ENCODE data around the gene NTSR1.

DNA sequence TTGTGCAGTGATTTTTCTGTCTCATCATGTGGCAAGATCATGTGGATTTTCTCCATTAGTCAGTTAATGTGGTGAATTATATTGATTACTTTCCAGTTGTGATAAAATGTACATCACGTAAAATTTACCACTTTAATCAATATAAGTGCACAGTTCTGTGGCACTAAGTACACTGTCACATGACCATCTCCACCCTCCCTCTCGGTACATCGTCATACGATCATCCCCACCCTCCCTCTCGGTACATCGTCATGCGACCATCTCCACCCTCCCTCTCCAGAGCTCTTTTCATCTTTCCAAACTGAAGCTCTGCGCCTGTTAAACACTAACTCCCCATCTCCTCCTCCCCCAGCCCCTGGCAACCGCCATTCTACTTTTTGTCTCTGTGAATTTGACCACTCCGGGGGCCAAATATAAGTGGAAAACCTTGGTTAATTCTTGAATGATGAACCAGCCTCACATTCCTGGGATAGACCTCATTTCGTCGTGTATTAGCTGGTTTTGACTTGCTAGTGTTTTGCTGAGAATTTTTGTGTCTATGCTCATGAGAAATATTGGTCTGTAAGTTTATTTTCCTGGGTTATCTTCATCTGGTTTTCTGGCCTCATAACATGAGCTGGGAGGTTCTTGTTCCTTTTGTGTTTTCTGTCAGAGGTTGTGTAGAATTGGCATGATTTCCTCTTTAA is 10.8 kb downstream of the NTSR1 start:
- TF ChIP-seq EZH2phosphoT487 (IDR thresholded peaks at IDR 0.05; ENCODE audit: unreplicated experiment) (no peak), EZH2 (IDR thresholded peaks at IDR 0.05; ENCODE audit: low read depth, unreplicated experiment) (no peak), POLR2AphosphoS5 (IDR thresholded peaks at IDR 0.05; ENCODE audit: low read depth) (no peak)
- TF ChIP-seq, protein P1, sequence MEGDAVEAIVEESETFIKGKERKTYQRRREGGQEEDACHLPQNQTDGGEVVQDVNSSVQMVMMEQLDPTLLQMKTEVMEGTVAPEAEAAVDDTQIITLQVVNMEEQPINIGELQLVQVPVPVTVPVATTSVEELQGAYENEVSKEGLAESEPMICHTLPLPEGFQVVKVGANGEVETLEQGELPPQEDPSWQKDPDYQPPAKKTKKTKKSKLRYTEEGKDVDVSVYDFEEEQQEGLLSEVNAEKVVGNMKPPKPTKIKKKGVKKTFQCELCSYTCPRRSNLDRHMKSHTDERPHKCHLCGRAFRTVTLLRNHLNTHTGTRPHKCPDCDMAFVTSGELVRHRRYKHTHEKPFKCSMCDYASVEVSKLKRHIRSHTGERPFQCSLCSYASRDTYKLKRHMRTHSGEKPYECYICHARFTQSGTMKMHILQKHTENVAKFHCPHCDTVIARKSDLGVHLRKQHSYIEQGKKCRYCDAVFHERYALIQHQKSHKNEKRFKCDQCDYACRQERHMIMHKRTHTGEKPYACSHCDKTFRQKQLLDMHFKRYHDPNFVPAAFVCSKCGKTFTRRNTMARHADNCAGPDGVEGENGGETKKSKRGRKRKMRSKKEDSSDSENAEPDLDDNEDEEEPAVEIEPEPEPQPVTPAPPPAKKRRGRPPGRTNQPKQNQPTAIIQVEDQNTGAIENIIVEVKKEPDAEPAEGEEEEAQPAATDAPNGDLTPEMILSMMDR (conservative IDR thresholded peaks at IDR 0.05; ENCODE audit: low read depth in 2 of 2), result no peak

All from GM23338 (cell line).